Activated CD8-positive, alpha-beta memory T cell treated with anti-CD3 and anti-CD28 coated beads, Interleukin-2, amount 10 ng/mL, durations not matched to agents 7 days and 5 days (primary cell): ENCODE results near the gene ZNF792. TPM values are rescaled to one million over a fixed set of nuclear protein-coding genes. Genes with fewer than 3 reads are reported as not detected.
"Not testable (repeated sequence)": the region's sequence is repeated elsewhere in the genome, so short reads cannot be mapped to it uniquely, and the experiment has no call there.

Experiments used
- ATAC-seq: fragments of 150-1000 bp; cut with Tn5 transposase; one replicate; pipeline ENCODE4 v1.10.0; 2021; ENCODE audit warnings: moderate library complexity
- CTCF ChIA-PET: fragments of 350-600 bp; sonication (Branson Sonifier 250); formaldehyde crosslinking; loops from one replicate; lab custom pipeline; 2021; ENCODE audit warnings: antibody characterized with exemption; lab: Charles Lee
- DNase-seq: peaks from one replicate; pipeline ENCODE4 v3.0.0-alpha.2; 2020
- H3K27ac Mint-ChIP-seq: one replicate; pipeline ENCODE4 v1.8.0; 2021; ENCODE audit warnings: mild to moderate bottlenecking, mixed read lengths
- H3K27me3 Mint-ChIP-seq: one replicate; pipeline ENCODE4 v1.8.0; 2021; ENCODE audit warnings: mixed read lengths
- H3K36me3 Mint-ChIP-seq: one replicate; pipeline ENCODE4 v1.8.0; 2021; ENCODE audit warnings: mild to moderate bottlenecking, mixed read lengths
- H3K4me1 Mint-ChIP-seq: one replicate; pipeline ENCODE4 v1.8.0; 2021; ENCODE audit warnings: mixed read lengths
- H3K4me3 Mint-ChIP-seq: one replicate; pipeline ENCODE4 v1.8.0; 2021; ENCODE audit warnings: mild to moderate bottlenecking, moderate library complexity, mixed read lengths
- H3K9me3 Mint-ChIP-seq: one replicate; pipeline ENCODE4 v1.8.0; 2022; ENCODE audit warnings: low read depth, mixed read lengths
- total RNA-seq, 2 experiments: library from RNA; stranded (reverse); gene quantifications; one replicate each; pipeline ENCODE4 v1.2.3, GENCODE V29; 2021

Gene ZNF792
- total RNA-seq, 2 experiments from 2014 or later, result 13.5 to 15.3 TPM

DNA sequence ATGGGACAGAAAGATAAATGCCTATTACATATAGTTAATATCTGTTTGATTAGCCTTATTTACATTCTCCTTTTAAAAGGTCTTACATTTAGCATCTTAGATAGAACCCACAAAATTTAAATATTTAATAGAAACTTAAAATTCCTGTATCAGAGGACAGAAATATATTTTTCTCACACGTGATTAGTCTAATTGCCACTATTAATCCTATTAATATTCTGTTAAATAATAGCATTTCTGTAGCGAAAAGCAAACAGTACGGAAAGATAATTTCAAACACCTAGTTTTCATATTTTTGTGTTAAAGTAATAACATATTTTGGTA lies 37.7 kb downstream of the ZNF792 start:
- Mint-ChIP-seq H3K4me1 (peaks cover 12% of the 10 kb centered on the region), H3K9me3 (no peaks in the 10 kb centered on the region), H3K27me3 (no peaks in the 10 kb centered on the region), H3K36me3 (peaks cover 15% of the 10 kb centered on the region), H3K4me3 (peak overlapping the region; percentile 86), H3K27ac (no peak overlapping the region)
- no peak for ATAC-seq
- no peak for DNase-seq
- CTCF ChIA-PET, result interaction anchor here (1.1 to 1.5 kb wide), 4 partner anchors 10 to 88 kb away, joined by 3 to 4 read pairs (median 4); no protein-coding TSS in a partner anchor

- Mint-ChIP-seq H3K4me1 (peaks cover 12% of the 10 kb centered on the region), H3K9me3 (no peaks in the 10 kb centered on the region), H3K4me3 (no peak overlapping the region), H3K36me3 (peaks cover 11% of the 10 kb centered on the region), H3K27me3 (no peaks in the 10 kb centered on the region), H3K27ac (no peak overlapping the region)
- DNase-seq (no peak), ATAC-seq (no peak)
- CTCF ChIA-PET, result no interaction called here
Observed at GRCh38 chr19:34925278-34925855, 38.7 kb downstream of the ZNF792 start.

DNA sequence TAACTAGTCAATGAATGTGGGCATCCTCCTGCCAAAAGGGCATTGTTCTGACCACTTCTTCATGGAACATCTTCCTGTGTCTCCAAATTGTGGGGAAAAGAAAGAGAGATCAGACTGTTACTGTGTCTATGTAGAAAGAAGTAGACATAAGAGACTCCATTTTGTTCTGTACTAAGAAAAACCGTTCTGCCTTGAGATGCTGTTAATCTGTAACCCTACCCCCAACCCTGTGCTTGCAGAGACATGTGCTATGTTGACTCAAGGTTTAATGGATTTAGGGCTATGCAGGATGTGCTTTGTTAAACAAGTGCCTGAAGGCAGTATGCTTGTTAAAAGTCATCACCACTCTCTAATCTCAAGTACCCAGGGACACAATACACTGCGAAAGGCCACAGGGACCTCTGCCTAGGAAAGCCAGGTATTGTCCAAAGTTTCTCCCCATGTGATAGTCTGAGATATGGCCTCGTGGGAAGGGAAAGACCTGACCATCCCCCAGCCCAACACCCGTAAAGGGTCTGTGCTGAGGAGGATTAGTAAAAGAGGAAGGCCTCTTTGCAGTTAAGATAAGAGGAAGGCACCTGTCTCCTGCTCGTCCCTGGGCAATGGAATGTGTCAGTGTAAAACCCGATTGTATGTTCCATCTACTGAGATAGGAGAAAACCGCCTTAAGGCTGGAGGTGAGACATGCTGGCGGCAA lies 43.8 kb downstream of the ZNF792 start:
- H3K4me3 Mint-ChIP-seq, H3K27me3 Mint-ChIP-seq, H3K4me1 Mint-ChIP-seq, DNase-seq, CTCF ChIA-PET, ATAC-seq, H3K27ac Mint-ChIP-seq, H3K36me3 Mint-ChIP-seq: not testable (repeated sequence)
- H3K9me3 Mint-ChIP-seq, result peaks cover 13% of the 10 kb centered on the region

- peaks cover 13% of the 10 kb centered on the region for H3K9me3 Mint-ChIP-seq
- ATAC-seq (no peak), DNase-seq (no peak)
- no peaks in the 10 kb centered on the region for H3K27me3 Mint-ChIP-seq
- H3K27ac Mint-ChIP-seq, result no peak overlapping the region
- H3K4me3 Mint-ChIP-seq, result no peak overlapping the region
- H3K36me3 Mint-ChIP-seq, result peaks cover 1% of the 10 kb centered on the region
- CTCF ChIA-PET, result interaction anchor here (1.3 kb wide), 1 partner anchor 13 kb away, joined by 3 read pairs; no protein-coding TSS in a partner anchor
- no peaks in the 10 kb centered on the region for H3K4me1 Mint-ChIP-seq
Observed at GRCh38 chr19:34918190-34918589, 45.8 kb downstream of the ZNF792 start.

DNA sequence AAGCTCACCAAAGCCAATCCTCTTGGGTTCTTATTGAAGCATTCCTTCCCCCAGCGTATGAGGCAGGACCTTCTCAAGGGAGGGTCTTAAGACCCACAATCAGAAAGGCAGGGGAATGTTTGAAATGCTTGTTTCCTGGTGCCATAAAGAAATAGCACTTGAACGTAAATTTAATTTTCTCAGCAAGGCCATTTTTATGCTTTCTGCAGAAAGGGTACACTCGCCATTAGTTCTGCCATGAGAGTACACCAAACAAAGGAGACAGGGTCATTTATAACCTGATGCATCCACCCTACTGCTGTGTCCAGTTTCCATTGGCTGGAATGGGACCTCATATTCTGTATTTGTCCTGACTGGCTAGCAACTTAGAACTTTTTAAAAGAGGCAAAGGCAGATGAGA lies 46.9 kb downstream of the ZNF792 start:
- not testable (repeated sequence) for ATAC-seq, H3K27ac Mint-ChIP-seq, H3K27me3 Mint-ChIP-seq, H3K4me3 Mint-ChIP-seq, DNase-seq, H3K4me1 Mint-ChIP-seq, H3K36me3 Mint-ChIP-seq
- CTCF ChIA-PET, result interaction anchor here (1.3 kb wide), 1 partner anchor 12 kb away, joined by 3 read pairs; no protein-coding TSS in a partner anchor
- H3K9me3 Mint-ChIP-seq, result peaks cover 13% of the 10 kb centered on the region

DNA sequence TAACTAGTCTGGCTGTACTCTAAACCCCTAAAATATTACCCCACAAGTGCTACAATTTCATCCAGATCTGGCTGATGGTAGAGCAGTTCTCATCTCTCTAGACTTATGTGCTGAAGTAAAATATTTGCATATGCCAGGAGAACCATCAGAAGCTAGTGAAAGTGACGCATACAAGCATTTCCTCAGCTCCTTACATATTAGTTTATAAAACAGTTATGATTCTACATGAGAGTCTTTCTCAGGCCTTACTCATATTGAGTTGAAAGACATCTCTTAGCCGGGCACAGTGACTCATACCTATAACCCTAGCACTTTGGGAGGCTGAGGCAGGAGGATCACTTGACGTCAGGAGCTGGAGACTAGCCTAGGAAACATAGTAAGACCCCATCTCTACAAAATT lies 53.3 kb downstream of the ZNF792 start:
- DNase-seq, result no peak
- CTCF ChIA-PET, result no interaction called here
- Mint-ChIP-seq H3K4me3 (no peak overlapping the region), H3K36me3 (peaks cover 5% of the 10 kb centered on the region), H3K27me3 (peaks cover 15% of the 10 kb centered on the region), H3K27ac (no peak overlapping the region), H3K9me3 (peaks cover 6% of the 10 kb centered on the region), H3K4me1 (no peaks in the 10 kb centered on the region)
- no peak for ATAC-seq

Other genes with a start within 250 kb of the ZNF792 start
- gene ZNF181, start 230.0 kb downstream of the ZNF792 start, total RNA-seq, result 1 to 10 TPM; 1.9 to 3.6 TPM
- gene ZNF599, start 191.0 kb downstream of the ZNF792 start, total RNA-seq, result 1 to 10 TPM; 3.7 to 5.3 TPM
- 1 to 10 TPM; 2.7 TPM for gene ZNF30, start 37.3 kb downstream of the ZNF792 start, total RNA-seq
- 100 to 1,000 TPM; 109 to 127 TPM for gene GRAMD1A, start 36.1 kb upstream of the ZNF792 start, total RNA-seq
- gene SCN1B, start 66.2 kb upstream of the ZNF792 start, total RNA-seq, result under 1 TPM; 0.26 to 0.37 TPM
- gene HPN, start 77.5 kb upstream of the ZNF792 start, total RNA-seq, result not detected
- not detected for gene FXYD3, start 151.6 kb upstream of the ZNF792 start, total RNA-seq
- not detected for gene LGI4, start 170.8 kb upstream of the ZNF792 start, total RNA-seq
- under 1 TPM in 1 of 2 experiments, not detected in 1; 0.61 TPM for gene FXYD1, start 174.6 kb upstream of the ZNF792 start, total RNA-seq
- gene FXYD7, start 179.0 kb upstream of the ZNF792 start, total RNA-seq, result 1 to 10 TPM; 1.1 to 1.9 TPM
- 100 to 1,000 TPM; 262 to 354 TPM for gene FXYD5, start 190.5 kb upstream of the ZNF792 start, total RNA-seq